PFSK-1 (cell line): Measurements from ENCODE around the gene ASIC2.

Experiments used
- FOXP2 ChIP-seq: optimal IDR thresholded peaks from 2 replicates; pipeline ENCODE3; 2011; ENCODE audit warnings: borderline replicate concordance, control low read depth, inconsistent platforms; ENCODE audit not compliant: insufficient read depth; ENCODE audit errors: extremely low read length, extremely low read depth
- POLR2AphosphoS5 ChIP-seq: IDR thresholded peaks from 2 replicates; pipeline ENCODE4 v1.6.1; 2012; ENCODE audit warnings: low read depth, mild to moderate bottlenecking, control low read depth, low read length, moderate library complexity
- SIN3A ChIP-seq: IDR thresholded peaks from 2 replicates; pipeline ENCODE4 v1.6.1; 2012; ENCODE audit warnings: mild to moderate bottlenecking, low read length, moderate library complexity, borderline replicate concordance; ENCODE audit not compliant: insufficient read depth
- TAF1 ChIP-seq: IDR thresholded peaks from 2 replicates; pipeline ENCODE4 v1.6.1; 2012; ENCODE audit warnings: low read length, control low read depth, borderline replicate concordance; ENCODE audit not compliant: insufficient read depth
- TF ChIP-seq, protein P1 (sequence below), 2 experiments: IDR thresholded peaks; 2 replicates each; pipeline versions ENCODE4 v1.6.1 to v1.8.0; 2011 to 2012; ENCODE audit warnings: low read depth in 2 of 2, low read length in 2 of 2, control low read depth in 1 of 2, inconsistent platforms in 1 of 2, mild to moderate bottlenecking in 1 of 2, moderate library complexity in 1 of 2; ENCODE audit not compliant: insufficient read depth in 1 of 2

DNA sequence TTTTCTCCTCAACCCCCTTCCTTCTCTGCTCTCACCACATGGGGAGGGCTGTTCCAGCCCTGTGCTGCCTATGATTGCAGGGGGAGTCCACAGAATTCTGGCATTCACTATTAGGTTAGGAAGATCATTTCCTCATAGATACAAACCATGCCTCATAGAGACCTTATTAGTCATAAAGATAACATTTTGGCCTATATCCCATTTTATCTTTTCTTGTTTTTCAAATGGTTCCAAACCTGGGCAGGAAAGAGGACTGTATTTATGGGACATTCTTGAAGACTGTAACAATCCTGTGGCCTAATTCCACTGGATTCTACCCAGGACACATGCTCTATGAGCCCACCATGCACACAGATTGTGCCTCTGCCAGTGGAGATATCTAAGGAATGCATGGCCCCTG is 51.7 kb downstream of the ASIC2 start:
- TF ChIP-seq, protein P1, sequence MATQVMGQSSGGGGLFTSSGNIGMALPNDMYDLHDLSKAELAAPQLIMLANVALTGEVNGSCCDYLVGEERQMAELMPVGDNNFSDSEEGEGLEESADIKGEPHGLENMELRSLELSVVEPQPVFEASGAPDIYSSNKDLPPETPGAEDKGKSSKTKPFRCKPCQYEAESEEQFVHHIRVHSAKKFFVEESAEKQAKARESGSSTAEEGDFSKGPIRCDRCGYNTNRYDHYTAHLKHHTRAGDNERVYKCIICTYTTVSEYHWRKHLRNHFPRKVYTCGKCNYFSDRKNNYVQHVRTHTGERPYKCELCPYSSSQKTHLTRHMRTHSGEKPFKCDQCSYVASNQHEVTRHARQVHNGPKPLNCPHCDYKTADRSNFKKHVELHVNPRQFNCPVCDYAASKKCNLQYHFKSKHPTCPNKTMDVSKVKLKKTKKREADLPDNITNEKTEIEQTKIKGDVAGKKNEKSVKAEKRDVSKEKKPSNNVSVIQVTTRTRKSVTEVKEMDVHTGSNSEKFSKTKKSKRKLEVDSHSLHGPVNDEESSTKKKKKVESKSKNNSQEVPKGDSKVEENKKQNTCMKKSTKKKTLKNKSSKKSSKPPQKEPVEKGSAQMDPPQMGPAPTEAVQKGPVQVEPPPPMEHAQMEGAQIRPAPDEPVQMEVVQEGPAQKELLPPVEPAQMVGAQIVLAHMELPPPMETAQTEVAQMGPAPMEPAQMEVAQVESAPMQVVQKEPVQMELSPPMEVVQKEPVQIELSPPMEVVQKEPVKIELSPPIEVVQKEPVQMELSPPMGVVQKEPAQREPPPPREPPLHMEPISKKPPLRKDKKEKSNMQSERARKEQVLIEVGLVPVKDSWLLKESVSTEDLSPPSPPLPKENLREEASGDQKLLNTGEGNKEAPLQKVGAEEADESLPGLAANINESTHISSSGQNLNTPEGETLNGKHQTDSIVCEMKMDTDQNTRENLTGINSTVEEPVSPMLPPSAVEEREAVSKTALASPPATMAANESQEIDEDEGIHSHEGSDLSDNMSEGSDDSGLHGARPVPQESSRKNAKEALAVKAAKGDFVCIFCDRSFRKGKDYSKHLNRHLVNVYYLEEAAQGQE (IDR thresholded peaks at IDR 0.05; ENCODE audit: insufficient read depth in 1 of 2, low read depth in 2 of 2, low read length in 2 of 2), result no peak
- TF ChIP-seq POLR2AphosphoS5, result no peak
- no peak for TF ChIP-seq TAF1
- TF ChIP-seq SIN3A, result no peak
- TF ChIP-seq FOXP2, result no peak
